GM19240 (cell line): Measurements from ENCODE around the gene OGDH.

Source experiments
- DNase-seq: peaks from one replicate; pipeline ENCODE4 v3.0.0; 2011; ENCODE audit warnings: low spot score; ENCODE audit not compliant: insufficient read length

Gene OGDH

GRCh38 chr7:44637788-44638594 lies 31.6 kb downstream of the OGDH start:
- DNase-seq, result no peak

GRCh38 chr7:44638611-44639557 lies 32.5 kb downstream of the OGDH start:
- DNase-seq, result peak; percentile 86

- no peak for DNase-seq
Observed at GRCh38 chr7:44639671-44640321, 33.4 kb downstream of the OGDH start.

GRCh38 chr7:44643206-44643605 lies 36.8 kb downstream of the OGDH start:
- DNase-seq, result no peak

GRCh38 chr7:44645254-44645653 lies 38.8 kb downstream of the OGDH start:
- DNase-seq, result no peak

GRCh38 chr7:44645696-44646095 lies 39.3 kb downstream of the OGDH start:
- DNase-seq, result no peak

- no peak for DNase-seq
Observed at GRCh38 chr7:44646176-44646920, 39.9 kb downstream of the OGDH start.

GRCh38 chr7:44646921-44647636 lies 40.7 kb downstream of the OGDH start:
- DNase-seq, result no peak

GRCh38 chr7:44647981-44648714 lies 41.7 kb downstream of the OGDH start:
- no peak for DNase-seq

- no peak for DNase-seq
Observed at GRCh38 chr7:44650242-44650641, 43.8 kb downstream of the OGDH start.

- DNase-seq, result no peak
Observed at GRCh38 chr7:44650772-44651171, 44.3 kb downstream of the OGDH start.

GRCh38 chr7:44652535-44652934 lies 46.1 kb downstream of the OGDH start:
- DNase-seq, result no peak

GRCh38 chr7:44654255-44654796 lies 47.9 kb downstream of the OGDH start:
- no peak for DNase-seq

GRCh38 chr7:44655341-44655740 lies 48.9 kb downstream of the OGDH start:
- DNase-seq, result no peak

GRCh38 chr7:44658979-44659378 lies 52.6 kb downstream of the OGDH start:
- DNase-seq, result no peak

- no peak for DNase-seq
Observed at GRCh38 chr7:44661233-44661632, 54.8 kb downstream of the OGDH start.

- DNase-seq, result no peak
Observed at GRCh38 chr7:44664780-44665461, 58.5 kb downstream of the OGDH start.

GRCh38 chr7:44665531-44666213 lies 59.2 kb downstream of the OGDH start:
- DNase-seq, result no peak
